ENCODE measurements around the gene HYAL1. TPM values are rescaled to one million over a fixed set of nuclear protein-coding genes. Genes with fewer than 3 reads are reported as not detected.

Gene HYAL1
- total and polyA plus RNA-seq, 2 donors from 2014 or later: 47.5 to 126 TPM

DNA sequence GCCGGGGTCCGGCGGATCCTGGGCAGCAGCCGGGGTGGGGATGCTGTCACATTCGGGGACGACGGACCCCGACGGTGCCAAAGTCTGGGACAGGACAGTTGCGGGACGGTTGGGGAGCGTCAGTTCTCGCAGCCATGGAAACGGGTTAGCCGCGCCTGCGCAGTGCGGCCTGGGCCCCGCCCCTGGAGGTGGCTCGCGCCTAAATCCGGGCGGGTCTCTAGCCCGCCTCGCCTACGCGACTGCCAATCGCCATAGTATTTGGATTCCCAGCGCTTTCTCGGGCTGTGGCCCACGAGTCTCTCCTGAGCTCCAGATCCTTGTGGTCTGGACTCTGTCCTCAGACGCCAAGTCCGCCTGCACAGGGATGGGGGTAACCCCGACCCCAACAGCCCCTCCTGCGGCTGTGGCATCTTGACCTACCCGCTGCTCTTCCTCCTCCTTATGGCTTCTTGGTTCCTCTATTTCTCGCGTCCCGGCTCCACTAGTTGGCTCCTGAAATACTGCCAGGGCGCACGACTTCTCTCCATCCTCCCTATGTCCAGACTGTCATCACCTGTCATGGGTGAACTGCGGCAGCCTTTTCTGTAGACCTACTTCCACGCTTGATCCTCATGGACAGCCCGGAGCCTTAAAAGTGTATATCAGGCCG, 42.3 kb upstream of the HYAL1 start, which contains the start of gene ZMYND10:
ZMYND10 (minus strand) TSS at position 147 of the 649 bp plus-strand sequence. CDS start 153 bp downstream, outside the sequence.
- FAIRE-seq: no peak
- H3K36me3 ChIP-seq (ENCODE audit: control insufficient read depth in 2 of 3, insufficient read depth in 3 of 3, low read length in 3 of 3): peaks cover 0 to 4% (median 4%) of the 10 kb centered on the region in 3 donors
- H3K4me3 ChIP-seq (ENCODE audit: low read length in 3 of 3): peak within 1 kb of the TSS; percentile 24 to 46 (median 36)

GRCh38 chr3:50345008-50345407, 41.6 kb upstream of the HYAL1 start:
- intact Hi-C loops (cut with DNase I): loop anchor here (5.0 kb wide), 1 partner anchor 197 kb away; no protein-coding TSS in a partner anchor
- H3K4me1 ChIP-seq (ENCODE audit: control insufficient read depth in 2 of 3, insufficient read depth in 2 of 3, low read depth in 1 of 3, low read length in 3 of 3): peaks cover 0 to 21% (median 5%) of the 10 kb centered on the region in 3 donors

More for the DNA sequence above, 42.3 kb upstream of the HYAL1 start, which contains the start of gene ZMYND10:
- intact Hi-C loops (cut with DNase I): loop anchor here (5.0 kb wide), 1 partner anchor 197 kb away; no protein-coding TSS in a partner anchor
- no peak for TF ChIP-seq CTCF (IDR thresholded peaks at IDR 0.05; ENCODE audit: borderline replicate concordance, extremely low read depth, insufficient read depth)
- H3K9ac ChIP-seq (ENCODE audit: low read length in 3 of 3): peak within 1 kb of the TSS in 2 of 3 donors; percentile 35 to 51
- peak; percentile 56 to 88 (median 70) for DNase-seq
- no peaks in the 10 kb centered on the region for H3K9me3 ChIP-seq (ENCODE audit: control insufficient read depth in 2 of 3, insufficient read depth in 1 of 3, low read length in 3 of 3)
- no peaks in the 10 kb centered on the region for H3K27me3 ChIP-seq (ENCODE audit: control insufficient read depth, insufficient read depth, low read length)
- H3K27ac ChIP-seq (ENCODE audit: low read depth in 2 of 2, low read length in 2 of 2): no peak within 1 kb of the TSS
- H3K4me1 ChIP-seq (ENCODE audit: control insufficient read depth in 2 of 3, insufficient read depth in 2 of 3, low read depth in 1 of 3, low read length in 3 of 3): peaks cover 0 to 24% (median 6%) of the 10 kb centered on the region in 3 donors

GRCh38 chr3:50342813-50343633, 39.6 kb upstream of the HYAL1 start:
- Histone ChIP-seq H3K4me1 (ENCODE audit: control insufficient read depth in 2 of 3, insufficient read depth in 2 of 3, low read depth in 1 of 3, low read length in 3 of 3) (peaks cover 2 to 12% (median 3%) of the 10 kb centered on the region in 3 donors), H3K9ac (ENCODE audit: low read length in 3 of 3) (no peak overlapping the region), H3K27ac (ENCODE audit: low read depth in 2 of 2, low read length in 2 of 2) (no peak overlapping the region), H3K36me3 (ENCODE audit: control insufficient read depth in 2 of 3, insufficient read depth in 3 of 3, low read length in 3 of 3) (peaks cover 0 to 4% (median 0%) of the 10 kb centered on the region in 3 donors), H3K9me3 (ENCODE audit: control insufficient read depth in 2 of 3, insufficient read depth in 1 of 3, low read length in 3 of 3) (no peaks in the 10 kb centered on the region), H3K4me3 (ENCODE audit: low read length in 3 of 3) (no peak overlapping the region), H3K27me3 (ENCODE audit: control insufficient read depth, insufficient read depth, low read length) (no peaks in the 10 kb centered on the region)
- TF ChIP-seq CTCF (IDR thresholded peaks at IDR 0.05; ENCODE audit: borderline replicate concordance, extremely low read depth, insufficient read depth): no peak
- intact Hi-C loops (cut with DNase I): no loop called here
- DNase-seq (peak in 1 of 5 donors; percentile 56), FAIRE-seq (no peak)

More at GRCh38 chr3:50345008-50345407, 41.6 kb upstream of the HYAL1 start:
- TF ChIP-seq CTCF (IDR thresholded peaks at IDR 0.05; ENCODE audit: borderline replicate concordance, extremely low read depth, insufficient read depth): no peak
- Histone ChIP-seq H3K9me3 (ENCODE audit: control insufficient read depth in 2 of 3, insufficient read depth in 1 of 3, low read length in 3 of 3) (no peaks in the 10 kb centered on the region), H3K4me3 (ENCODE audit: low read length in 3 of 3) (peak overlapping the region in 1 of 3 donors; percentile 46), H3K36me3 (ENCODE audit: control insufficient read depth in 2 of 3, insufficient read depth in 3 of 3, low read length in 3 of 3) (peaks cover 0 to 4% (median 4%) of the 10 kb centered on the region in 3 donors), H3K9ac (ENCODE audit: low read length in 3 of 3) (no peak overlapping the region), H3K27me3 (ENCODE audit: control insufficient read depth, insufficient read depth, low read length) (no peaks in the 10 kb centered on the region), H3K27ac (ENCODE audit: low read depth in 2 of 2, low read length in 2 of 2) (no peak overlapping the region)
- DNase-seq: no peak
- no peak for FAIRE-seq
